OCI-LY1 (cell line): Measurements from ENCODE around the gene DEDD.

Source experiments
- CTCF ChIP-seq: fragments of 200-600 bp; sonication (generic), shearing (Covaris generic); IDR thresholded peaks from 2 replicates; pipeline ENCODE4 v1.5.1; 2017; ENCODE audit warnings: mild to moderate bottlenecking, antibody characterized with exemption, low read length, moderate library complexity, mixed read lengths
- EZH2 ChIP-seq: fragments of 200-600 bp; sonication (generic), shearing (Covaris generic); IDR thresholded peaks from 2 replicates; pipeline ENCODE4 v1.8.0; 2017; ENCODE audit warnings: borderline replicate concordance, mixed run types, mild to moderate bottlenecking, antibody characterized with exemption, low read length, moderate library complexity, mixed read lengths

- TF ChIP-seq CTCF, result no peak
- TF ChIP-seq EZH2, result no peak
Observed at GRCh38 chr1:161176468-161177111, 44.1 kb upstream of the DEDD start.
